Muscle layer of colon (tissue), 2 donors: ENCODE results near the gene NT5DC2.
A peak's percentile ranks its signal among the peaks of the same experiment; 100 is the strongest.

Experiments used
- H3K27ac ChIP-seq: one replicate; pipeline ENCODE4 v1.7.0; 2013; ENCODE audit warnings: low read depth, mild to moderate bottlenecking, low read length, moderate library complexity
- H3K27me3 ChIP-seq, 2 donors: one replicate each; pipeline ENCODE4 v1.7.0; 2013; ENCODE audit warnings: low read length in 2 of 2, mild to moderate bottlenecking in 2 of 2; ENCODE audit not compliant: insufficient read depth in 2 of 2, control insufficient read depth in 1 of 2
- H3K36me3 ChIP-seq: one replicate; pipeline ENCODE4 v1.7.0; 2013; ENCODE audit warnings: mild to moderate bottlenecking, low read length; ENCODE audit not compliant: insufficient read depth
- H3K4me1 ChIP-seq: one replicate; pipeline ENCODE4 v1.7.0; 2013; ENCODE audit warnings: mild to moderate bottlenecking, low read length; ENCODE audit not compliant: insufficient read depth
- H3K4me3 ChIP-seq, 2 donors: one replicate each; pipeline ENCODE4 v1.7.0; 2013; ENCODE audit warnings: low read length in 2 of 2, low read depth in 1 of 2, mild to moderate bottlenecking in 1 of 2, moderate library complexity in 1 of 2
- H3K9ac ChIP-seq: one replicate; pipeline ENCODE4 v1.7.0; 2013; ENCODE audit warnings: low read length
- H3K9me3 ChIP-seq: one replicate; pipeline ENCODE4 v1.7.0; 2013; ENCODE audit warnings: mild to moderate bottlenecking, low read length
- donor health status: abdominal sarcoma.
- donor health status: Adenocarcinoma of cecum.

The NT5DC2 gene

GRCh38 chr3:52554026-52554755, 20.5 kb upstream of the NT5DC2 start:
- Histone ChIP-seq H3K27me3 (no peaks in the 10 kb centered on the region), H3K36me3 (peaks cover 53% of the 10 kb centered on the region), H3K27ac (no peak overlapping the region), H3K9ac (no peak overlapping the region), H3K4me3 (no peak overlapping the region), H3K4me1 (no peaks in the 10 kb centered on the region), H3K9me3 (no peaks in the 10 kb centered on the region)

DNA sequence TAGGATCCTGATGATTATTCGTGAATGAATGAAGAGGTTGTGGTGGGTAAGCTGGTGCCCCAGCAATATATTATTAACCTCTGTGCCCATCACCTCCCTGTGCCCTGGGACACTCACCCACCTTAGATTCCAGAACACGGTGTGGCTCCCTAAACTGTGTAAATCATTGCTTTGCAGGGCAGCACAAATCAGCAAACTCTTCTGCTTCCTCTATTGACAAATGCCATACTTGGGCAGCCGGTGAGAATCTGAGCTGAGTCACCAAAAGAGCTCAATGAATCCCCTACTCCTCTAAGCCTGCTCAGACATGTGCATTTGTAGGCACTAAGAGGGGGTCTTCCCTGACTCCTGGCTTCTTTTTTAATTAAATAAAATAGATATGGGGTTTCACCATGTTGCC, 18.4 kb upstream of the NT5DC2 start:
- Histone ChIP-seq H3K9me3 (no peaks in the 10 kb centered on the region), H3K27ac (no peak overlapping the region), H3K4me1 (no peaks in the 10 kb centered on the region), H3K4me3 (no peak overlapping the region), H3K9ac (no peak overlapping the region), H3K27me3 (no peaks in the 10 kb centered on the region), H3K36me3 (peaks cover 56% of the 10 kb centered on the region)

GRCh38 chr3:52551118-52551517, 17.5 kb upstream of the NT5DC2 start:
- H3K9me3 ChIP-seq: no peaks in the 10 kb centered on the region

GRCh38 chr3:52547143-52547542, 13.5 kb upstream of the NT5DC2 start:
- Histone ChIP-seq H3K27me3 (no peaks in the 10 kb centered on the region), H3K9me3 (no peaks in the 10 kb centered on the region), H3K36me3 (peaks cover 37% of the 10 kb centered on the region), H3K9ac (no peak overlapping the region), H3K4me3 (no peak overlapping the region), H3K4me1 (no peaks in the 10 kb centered on the region), H3K27ac (no peak overlapping the region)

More at GRCh38 chr3:52551118-52551517, 17.5 kb upstream of the NT5DC2 start:
- H3K27ac ChIP-seq: no peak overlapping the region
- H3K27me3 ChIP-seq: no peaks in the 10 kb centered on the region
- peaks cover 55% of the 10 kb centered on the region for H3K36me3 ChIP-seq
- no peaks in the 10 kb centered on the region for H3K4me1 ChIP-seq
- no peak overlapping the region for H3K4me3 ChIP-seq
- no peak overlapping the region for H3K9ac ChIP-seq

DNA sequence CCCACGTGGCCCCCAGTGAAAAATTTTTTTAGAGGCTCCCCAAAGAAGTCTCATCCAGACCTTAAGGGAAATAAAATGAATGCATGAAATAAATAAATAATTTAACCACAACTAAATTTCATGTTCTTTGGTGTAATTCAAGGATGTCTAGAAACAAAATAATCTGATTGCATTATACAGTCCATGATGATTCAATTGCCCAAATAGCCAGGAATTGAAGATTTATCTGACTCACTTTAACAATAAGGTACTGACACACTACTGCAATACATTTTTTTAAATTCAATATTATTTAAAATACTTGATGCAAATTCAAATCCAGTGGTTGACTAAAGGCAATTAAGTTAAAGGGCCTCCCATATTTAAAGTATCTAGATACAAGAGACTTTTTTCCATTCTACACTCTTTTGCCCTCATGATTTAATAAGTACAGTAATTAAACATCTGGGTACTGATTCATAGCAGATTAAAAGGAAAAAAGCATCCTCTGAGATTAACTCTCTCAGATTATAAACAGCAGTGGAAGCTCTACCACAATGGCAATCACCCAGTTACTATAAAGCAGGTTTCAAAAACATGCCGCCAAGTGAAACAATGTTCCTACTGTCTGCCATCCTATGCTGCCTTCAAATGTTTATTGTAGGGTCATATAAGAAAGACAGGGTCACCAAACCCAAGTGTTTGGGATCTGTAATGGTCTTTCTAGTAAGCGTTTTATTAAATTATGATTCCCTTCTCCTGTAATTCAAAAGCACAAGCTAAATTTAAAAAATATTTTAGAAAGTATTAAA, 12.6 kb upstream of the NT5DC2 start:
- H3K36me3 ChIP-seq: peaks cover 36% of the 10 kb centered on the region
- H3K9ac ChIP-seq: no peak overlapping the region
- no peaks in the 10 kb centered on the region for H3K27me3 ChIP-seq
- no peak overlapping the region for H3K4me3 ChIP-seq
- H3K27ac ChIP-seq: no peak overlapping the region
- H3K4me1 ChIP-seq: no peaks in the 10 kb centered on the region
- H3K9me3 ChIP-seq: no peaks in the 10 kb centered on the region

DNA sequence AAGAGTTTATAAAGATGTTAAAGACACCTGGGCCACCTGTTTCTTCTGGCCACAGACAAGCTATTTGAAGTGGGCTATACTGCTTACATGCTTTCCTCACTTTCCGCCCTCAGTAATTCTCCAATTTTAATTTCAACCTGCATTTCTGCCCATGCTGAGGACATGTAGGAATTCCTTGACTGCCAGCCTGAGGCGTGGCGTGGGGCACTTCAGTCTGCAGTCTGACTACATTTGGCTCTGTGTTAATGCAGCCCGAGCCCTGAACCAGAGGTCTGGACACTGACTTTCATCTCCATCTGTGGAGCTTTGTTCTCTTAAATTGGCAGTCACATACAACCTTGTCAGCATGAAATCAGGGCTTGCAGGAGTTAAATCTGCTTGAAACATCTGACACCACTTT, 11.3 kb upstream of the NT5DC2 start:
- H3K27ac ChIP-seq: no peak overlapping the region
- no peaks in the 10 kb centered on the region for H3K9me3 ChIP-seq
- H3K27me3 ChIP-seq: no peaks in the 10 kb centered on the region
- H3K36me3 ChIP-seq: peaks cover 27% of the 10 kb centered on the region
- no peak overlapping the region for H3K9ac ChIP-seq
- no peak overlapping the region for H3K4me3 ChIP-seq
- no peaks in the 10 kb centered on the region for H3K4me1 ChIP-seq

DNA sequence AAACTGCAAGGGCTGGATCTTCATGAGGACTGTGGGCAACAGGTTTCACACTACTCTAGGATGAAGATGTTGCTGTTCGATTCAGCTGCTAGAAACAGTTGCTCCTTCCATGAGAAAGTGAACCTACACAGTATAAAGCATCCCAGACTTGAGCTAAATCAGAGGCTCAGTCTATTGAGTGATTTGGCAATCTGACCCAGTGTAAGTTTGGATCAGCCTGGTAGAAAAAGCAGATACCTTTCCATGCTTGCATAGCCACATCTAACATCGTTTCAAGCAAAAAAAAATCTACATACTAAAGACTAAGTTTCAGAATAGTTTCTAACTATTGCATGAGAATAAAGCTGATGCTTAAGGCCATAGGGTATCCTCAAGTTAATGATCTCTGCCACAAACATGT, 7.4 kb upstream of the NT5DC2 start:
- Histone ChIP-seq H3K27me3 (no peaks in the 10 kb centered on the region), H3K9me3 (no peaks in the 10 kb centered on the region), H3K36me3 (peaks cover 5% of the 10 kb centered on the region), H3K27ac (no peak overlapping the region), H3K4me1 (peaks cover 21% of the 10 kb centered on the region), H3K9ac (no peak overlapping the region), H3K4me3 (no peak overlapping the region)

- Histone ChIP-seq H3K4me3 (no peak overlapping the region), H3K27me3 (no peaks in the 10 kb centered on the region), H3K36me3 (peaks cover 5% of the 10 kb centered on the region), H3K9ac (no peak overlapping the region), H3K9me3 (no peaks in the 10 kb centered on the region), H3K27ac (no peak overlapping the region), H3K4me1 (peaks cover 33% of the 10 kb centered on the region)
Observed at GRCh38 chr3:52539010-52539653, 5.5 kb upstream of the NT5DC2 start.

- Histone ChIP-seq H3K4me1 (peaks cover 33% of the 10 kb centered on the region), H3K9ac (peak overlapping the region; percentile 47), H3K36me3 (peaks cover 5% of the 10 kb centered on the region), H3K27ac (peak overlapping the region; percentile 91), H3K27me3 (no peaks in the 10 kb centered on the region), H3K9me3 (no peaks in the 10 kb centered on the region), H3K4me3 (peak overlapping the region; percentile 74 to 84)
Observed at GRCh38 chr3:52537726-52538421, 4.2 kb upstream of the NT5DC2 start.

GRCh38 chr3:52537165-52537620, 3.5 kb upstream of the NT5DC2 start:
- H3K36me3 ChIP-seq: peaks cover 5% of the 10 kb centered on the region
- H3K9ac ChIP-seq: peak overlapping the region; percentile 47
- H3K4me3 ChIP-seq: peak overlapping the region; percentile 74 to 84
- H3K27me3 ChIP-seq: no peaks in the 10 kb centered on the region
- peaks cover 37% of the 10 kb centered on the region for H3K4me1 ChIP-seq
- peak overlapping the region; percentile 91 for H3K27ac ChIP-seq
- H3K9me3 ChIP-seq: no peaks in the 10 kb centered on the region
